NCI-H146 treated with DMSO at 0.1 percent for 48 hours (cell line): ENCODE data around the gene TRIO.
A peak's percentile ranks its signal among the peaks of the same experiment; 100 is the strongest.

ENCODE experiments used
- DNase-seq: peaks from one replicate; lab custom pipeline; 2025; ENCODE audit not compliant: unreplicated experiment; lab: John Stamatoyannopoulos, UW

TRIO gene

DNA sequence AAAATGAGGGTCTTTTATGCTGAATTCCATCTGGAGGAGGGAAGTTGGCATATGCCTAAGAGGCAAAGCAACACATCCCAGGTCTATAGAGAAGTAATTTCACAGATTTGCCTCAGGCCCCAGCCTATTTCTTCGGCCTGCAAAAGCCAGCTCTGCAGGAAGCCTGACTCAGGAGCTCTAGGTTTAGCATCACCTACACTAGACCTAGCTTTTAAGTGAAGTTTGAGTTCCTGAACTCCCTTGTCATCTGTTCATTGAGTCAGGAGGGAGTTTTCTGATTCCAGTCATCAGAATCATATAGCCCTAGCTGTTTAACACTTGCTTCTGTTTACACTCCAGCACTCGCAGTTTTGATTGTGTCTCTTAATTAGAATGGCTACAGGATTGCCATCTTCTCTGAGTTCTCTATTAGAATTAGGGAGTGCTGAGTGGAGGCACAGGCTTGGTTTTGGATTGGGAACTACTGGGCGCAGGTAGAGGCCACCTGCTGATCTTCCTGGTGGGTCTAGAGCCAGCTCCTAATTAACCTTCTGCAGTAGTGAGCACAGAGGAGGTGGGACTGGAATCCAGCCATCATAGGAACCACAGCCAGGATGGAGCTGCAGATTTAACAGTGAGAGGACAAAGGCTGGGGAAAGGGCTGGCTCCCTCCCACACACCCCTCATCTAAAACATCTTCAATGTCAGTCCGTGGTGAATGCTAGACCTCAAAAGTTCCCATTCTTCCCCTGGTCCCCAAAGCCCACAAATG lies 179.5 kb downstream of the TRIO start:
- no peak for DNase-seq

DNA sequence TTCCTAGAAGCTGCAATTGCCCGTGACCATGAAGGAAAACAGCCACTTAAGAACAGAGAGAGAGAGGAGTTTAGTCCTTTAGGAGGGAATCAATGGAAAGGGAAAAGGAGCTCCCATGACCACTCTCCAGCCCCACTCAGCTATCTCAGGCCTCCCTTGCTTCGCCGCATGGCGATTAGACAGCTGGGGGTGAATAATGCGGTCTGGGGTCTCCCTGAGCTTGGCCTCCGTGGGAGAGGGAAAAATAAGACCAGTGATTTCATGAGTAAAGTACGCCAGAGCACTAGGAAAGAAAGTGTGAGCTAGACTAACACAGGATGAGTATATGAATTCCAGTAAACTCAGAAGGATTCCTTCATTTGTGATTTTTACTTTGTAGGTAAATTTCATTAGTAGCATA lies 180.3 kb downstream of the TRIO start:
- DNase-seq, result no peak

DNA sequence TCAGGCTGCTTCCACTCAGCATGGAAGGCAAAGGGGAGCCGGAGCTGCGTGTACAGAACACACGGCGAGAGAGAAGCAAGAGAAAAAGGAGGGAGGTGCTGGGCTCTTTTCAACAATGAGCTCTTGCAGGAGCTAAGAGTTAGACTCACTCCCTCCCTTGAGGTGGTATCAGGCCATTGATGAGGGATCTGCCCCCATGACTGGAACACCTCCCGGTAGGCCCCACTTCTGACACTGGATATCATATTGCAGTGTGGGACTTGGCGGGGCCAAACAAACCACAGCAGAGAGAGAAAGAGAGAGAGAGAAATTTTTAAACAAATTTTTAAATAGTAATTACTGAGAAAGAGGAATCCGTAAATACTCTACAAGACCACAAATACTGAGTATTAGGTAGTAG lies 182.2 kb downstream of the TRIO start:
- DNase-seq, result no peak

DNA sequence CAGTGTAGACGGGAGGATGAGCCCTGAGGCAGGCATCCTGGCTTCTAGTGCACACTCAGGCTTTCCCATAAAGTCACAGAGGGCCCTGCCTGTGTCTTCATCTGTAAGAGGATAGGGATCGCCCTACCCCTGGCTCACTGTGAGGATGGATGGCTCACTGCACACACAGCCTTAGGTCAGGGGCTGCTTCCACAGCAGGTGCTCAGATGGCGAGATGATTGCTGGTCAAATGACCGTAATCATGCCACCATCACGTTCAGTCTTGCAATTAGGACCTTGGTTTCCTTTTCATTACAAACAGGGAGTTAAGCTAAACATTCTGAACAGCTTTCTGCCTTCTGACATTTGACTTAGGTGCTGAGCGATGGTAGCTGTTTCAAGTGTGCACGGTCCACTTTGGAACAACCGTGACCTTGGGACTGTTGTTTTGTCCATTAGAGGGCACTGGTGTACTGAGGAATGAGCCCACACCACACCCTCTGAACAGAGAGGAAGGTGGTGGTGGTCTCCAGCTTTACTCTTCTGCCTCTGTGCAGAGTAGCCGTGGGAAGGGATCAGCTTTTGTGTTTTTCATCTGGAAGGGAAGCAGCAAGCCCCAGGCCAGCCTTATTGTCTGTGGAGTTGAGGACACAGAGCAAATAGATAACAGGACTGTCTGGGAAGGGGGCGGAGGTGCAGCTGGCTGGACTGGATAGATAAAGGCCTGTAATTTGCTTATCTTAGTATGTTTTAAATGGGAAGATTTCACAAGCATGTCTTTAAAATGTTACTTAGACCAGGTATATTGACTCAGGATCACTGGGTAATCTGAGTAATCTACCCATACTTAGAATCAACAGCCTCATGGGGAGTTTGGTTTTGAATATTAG lies 183.1 kb downstream of the TRIO start:
- peak; percentile 70 for DNase-seq

DNA sequence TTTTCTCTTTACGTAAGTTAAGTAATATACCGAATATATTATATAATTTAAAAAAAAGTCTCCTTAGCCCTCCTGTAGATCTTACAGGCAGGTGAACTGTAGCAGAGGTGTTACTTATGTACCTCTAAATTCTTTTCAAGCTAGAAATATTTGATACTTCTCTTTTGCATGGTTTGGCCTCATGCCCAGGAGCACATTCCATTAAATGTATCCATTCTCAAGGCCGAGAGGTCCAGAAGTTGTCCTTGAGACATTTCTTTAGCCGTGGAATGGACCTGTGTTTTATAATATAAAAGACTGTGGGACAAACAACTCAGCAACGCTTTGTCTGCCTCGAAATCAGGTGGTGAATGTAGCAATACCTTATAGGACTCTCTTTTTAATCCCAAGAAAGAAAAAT lies 184.5 kb downstream of the TRIO start:
- DNase-seq, result no peak

DNA sequence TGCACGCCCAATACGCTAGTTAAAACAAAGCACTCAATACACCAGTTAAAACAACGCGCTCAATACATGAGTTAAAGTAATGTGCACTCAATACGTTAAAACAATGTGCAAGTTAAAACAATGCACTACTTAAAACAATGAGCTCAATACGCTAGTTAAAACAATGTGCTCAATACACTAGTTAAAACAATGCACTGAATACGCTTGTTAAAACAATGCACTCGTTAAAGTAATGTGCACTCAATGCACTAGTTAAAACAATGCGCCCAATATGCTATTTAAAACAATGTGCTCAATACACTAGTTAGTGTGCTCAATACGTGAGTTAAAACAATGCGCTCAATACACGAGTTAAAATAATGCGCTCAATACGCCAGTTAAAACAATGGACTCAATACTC lies 185.0 kb downstream of the TRIO start:
- no peak for DNase-seq

DNA sequence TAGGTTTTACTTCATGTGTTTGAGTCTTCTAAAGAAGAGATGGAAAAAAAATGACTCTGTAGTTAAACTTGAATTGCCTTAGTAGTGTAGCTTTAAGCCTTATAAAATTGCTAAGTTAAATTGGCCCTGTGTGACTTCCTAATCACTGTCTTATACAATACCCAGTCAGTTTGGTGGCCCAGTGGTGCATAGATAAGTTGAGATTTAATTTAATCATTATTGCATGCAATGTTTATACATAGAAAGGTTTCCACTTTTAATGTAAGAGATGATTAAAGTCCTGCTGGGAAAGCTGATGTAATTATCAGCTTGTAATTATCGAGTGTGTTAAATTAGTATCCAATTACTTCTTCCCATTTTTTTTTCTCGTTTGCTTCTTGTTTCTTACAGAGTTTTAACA lies 187.1 kb downstream of the TRIO start:
- DNase-seq, result peak; percentile 17

DNA sequence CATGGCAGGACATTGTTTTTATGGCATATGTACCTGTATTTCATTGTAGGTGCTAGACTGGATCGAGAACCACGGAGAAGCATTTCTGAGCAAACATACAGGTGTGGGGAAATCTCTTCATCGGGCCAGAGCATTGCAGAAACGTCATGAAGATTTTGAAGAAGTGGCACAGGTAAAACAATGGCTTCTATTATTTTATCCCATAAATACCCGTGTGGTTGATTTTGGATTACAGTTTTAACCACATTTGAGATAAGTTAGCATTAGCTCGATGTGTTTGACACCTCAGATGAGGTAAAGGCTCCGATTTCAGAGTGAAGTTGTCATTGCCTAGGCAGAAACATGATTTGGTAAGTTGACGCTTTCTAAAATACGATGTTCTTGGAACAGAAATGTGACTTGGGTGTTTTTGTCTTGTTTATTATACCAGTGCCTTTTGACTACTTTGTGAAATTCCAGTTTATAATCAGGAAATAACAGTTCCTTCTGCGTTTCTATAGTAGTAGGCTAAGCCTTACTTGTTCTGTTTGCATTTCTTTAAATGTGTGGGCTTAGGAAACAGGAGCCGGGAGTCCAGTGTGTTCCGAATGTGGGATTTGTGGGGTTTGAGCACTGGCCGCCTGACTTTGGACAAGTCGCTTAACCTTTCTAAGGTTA lies 187.7 kb downstream of the TRIO start:
- no peak for DNase-seq

DNA sequence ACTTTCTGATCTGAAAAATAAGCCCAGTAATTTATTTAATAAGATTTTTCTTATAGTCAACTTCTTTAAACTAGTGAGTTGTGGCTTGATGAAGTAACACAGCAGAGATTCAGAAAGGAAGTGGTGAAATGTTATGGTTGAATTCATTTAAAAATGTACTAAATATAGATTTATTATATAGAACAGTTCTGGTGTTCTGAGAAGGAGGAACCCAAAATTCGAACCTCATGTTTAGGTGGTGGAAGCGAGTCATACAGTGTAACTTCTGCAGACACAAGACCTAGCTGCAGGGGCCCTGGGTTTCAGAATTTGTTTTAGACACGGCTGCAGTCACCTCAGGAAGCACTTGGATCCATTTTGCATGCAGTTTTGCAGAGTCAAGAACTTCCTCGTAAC lies 188.2 kb downstream of the TRIO start:
- DNase-seq, result no peak

DNA sequence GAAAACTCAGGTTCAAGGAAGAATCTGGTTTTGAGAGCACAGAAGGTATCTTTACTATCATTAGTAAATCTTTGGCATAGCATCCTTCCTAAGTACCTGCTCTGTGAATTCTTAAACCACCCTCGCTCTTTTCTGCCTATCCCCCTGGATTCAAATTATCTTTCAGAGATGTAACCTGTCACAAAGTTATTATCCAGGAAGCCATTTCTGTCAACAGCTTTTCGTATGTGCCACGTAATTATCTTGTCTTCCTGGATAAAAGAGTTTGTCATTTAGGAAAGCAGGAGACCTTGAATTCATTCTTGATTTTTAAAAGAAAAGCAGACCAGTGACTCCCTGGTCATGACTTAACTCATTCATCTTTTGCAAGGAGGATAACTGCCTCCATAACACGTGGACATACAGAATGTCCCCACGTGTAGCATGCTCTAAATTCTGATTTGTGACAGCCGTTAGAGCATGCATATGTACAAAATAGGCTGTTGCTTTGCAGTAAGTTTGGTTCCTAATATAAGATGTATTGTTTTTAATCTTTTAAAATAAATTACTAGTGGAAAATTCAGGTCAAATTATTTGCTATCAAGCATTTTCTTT lies 189.0 kb downstream of the TRIO start:
- DNase-seq, result no peak

DNA sequence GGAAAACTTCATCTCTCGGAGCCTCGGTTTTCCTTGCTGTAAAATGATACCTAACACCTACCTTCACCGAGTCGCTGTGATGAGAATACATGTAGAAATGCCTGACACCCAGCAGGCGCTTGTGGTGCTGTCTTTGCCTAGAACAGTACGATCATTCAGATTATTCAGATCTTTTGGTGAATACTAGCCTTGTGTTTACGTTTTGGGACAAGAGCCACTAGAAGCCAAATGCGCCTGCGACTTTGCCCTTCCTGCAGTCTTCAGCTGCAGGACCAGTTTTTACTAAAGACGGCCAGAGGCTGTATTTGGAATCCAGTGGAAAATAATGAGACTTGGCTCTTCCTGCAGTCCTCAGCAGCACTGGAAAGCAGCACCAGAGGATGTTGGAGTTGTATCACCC lies 189.6 kb downstream of the TRIO start:
- DNase-seq, result no peak

DNA sequence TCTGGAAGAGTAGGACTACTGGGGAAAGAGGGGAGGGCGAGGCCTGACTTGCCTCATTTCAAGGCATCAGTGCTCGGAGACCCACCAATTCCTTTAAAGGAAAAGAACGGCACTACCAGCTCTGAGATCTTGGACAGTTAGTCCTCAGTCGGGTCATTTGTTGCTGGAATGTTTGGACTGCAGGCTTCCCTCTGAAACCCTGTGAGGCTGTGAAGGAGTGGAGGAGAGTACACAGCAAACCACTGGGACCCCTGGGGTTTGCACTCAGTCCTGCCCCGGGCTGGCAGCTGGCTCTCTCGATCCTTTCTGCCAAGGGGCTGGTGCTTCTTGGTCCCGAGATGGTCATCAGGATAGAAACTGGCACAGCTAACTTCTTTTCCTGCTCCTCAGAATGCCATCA lies 194.5 kb downstream of the TRIO start:
- DNase-seq, result no peak

DNA sequence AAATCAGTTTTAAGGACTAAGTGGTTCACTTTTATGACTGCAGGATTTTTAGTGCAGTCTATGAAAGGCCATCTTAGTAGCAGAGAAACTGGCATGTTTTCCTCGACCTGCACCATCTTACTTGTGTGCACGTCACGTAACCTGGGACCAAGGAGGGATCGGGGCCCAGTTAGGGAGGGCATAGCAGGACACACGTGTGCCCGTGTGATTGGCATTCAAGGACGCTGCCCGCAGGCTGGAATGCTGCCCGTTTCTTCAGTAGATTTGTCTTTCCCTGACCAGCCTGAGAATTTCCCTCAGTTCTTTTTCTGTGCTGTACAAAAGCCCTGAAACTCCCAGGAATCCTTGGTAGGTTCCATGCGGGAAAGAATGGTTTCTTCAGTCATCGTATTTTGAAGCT lies 196.3 kb downstream of the TRIO start:
- DNase-seq, result no peak

DNA sequence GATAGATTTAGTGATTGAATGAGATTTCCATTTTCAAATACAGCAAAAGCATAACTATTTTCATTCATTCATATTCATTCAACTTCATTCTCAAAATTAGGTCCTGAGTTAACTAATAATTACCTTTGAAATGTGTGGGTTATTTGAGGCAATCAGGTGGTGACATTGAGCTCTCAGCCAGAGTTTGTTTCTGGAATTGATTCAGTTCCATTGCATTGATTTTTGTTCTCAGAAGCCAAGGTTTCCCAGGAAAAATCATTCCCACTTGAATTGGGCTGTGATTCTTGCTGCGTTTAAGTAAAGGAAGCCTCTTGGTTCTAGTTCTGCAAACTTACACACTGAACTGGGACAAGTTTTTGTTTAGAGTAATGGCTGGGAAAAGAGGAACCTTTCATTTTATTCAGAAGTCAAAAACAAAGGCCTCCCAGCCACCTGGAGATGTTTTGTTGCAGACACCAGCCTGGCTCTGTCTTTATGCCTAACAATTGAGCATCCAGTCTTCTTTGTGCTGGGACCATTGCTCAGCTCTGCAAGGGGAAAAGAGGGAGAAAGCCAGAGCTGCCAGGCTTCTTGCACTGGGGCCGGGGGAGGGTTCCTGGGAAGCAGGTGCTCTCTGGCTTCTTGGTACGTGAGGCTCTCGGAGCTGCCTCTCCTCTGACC lies 198.6 kb downstream of the TRIO start:
- no peak for DNase-seq

DNA sequence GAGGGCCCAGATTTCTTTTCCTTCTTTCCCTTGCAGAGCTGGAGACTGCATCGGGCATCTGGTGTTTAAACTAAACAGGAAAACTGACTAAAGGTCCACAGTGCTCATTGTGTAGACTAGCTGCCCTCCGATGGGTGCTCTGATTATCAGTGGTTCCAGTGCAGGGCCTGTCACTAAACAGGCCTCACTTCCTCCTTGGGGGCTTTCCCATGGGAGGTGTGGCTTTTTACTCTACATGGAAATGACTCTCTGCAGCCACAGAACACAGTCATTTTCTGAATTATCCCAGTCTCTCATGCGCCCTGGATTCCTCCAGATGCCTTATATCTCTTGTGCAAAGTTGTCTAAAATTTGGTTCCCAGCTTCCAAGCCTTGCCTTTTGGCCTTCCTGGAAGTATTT lies 199.2 kb downstream of the TRIO start:
- no peak for DNase-seq

DNA sequence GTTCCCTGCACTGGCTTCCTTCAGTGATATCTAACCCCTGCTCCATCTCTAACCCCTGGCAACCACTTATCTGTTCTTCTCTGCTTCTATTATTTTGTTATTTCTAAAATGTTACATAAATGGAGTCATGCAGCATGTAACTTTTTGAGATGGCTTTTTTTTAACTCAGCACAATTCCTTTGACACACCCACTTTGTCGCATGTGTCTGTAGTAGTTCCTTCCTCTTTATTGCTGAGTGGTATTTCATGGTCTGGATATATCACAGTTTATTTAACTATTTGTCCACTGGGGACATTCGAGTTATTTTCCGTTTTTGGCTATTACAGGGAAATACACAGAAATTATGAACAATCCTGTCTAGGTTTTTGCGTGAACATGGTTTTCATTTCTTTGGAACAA lies 200.2 kb downstream of the TRIO start:
- no peak for DNase-seq

DNA sequence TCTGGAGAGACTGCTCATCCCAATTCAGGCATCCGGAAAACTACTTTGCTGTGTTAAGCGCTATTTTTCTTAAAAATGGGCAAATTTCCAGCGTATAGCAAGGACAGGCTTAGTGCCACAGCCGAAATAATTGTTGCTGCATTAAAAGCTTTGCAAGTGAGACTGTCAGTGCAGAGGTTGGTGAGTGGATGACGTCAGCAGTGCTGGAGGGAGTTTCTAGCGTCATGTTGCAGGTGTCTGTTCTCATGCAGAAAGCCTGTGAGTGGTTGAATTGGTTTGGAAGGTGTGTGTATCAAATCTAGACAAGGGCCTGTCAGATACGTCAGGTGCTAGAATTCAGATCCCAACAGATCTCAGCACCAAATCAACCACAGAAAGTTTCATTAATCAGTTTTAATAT lies 204.4 kb downstream of the TRIO start:
- DNase-seq, result no peak

DNA sequence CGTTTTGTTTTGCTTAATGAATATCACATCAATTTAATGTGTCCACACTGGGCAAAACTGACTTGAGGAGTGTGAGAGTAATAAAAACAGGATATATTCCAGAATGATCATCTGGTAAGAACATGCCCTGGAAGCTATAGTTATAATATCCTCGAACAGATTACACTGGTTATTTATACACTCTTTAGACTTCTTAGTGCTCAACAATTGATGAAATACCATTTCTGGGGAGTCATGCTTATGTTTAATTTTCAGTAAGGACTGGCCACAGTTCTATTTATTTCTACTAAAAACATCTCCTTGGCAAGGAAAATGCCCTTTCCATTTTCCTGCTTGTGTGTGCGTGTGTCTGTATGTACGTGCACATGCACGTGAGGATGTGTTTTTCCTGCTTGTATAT lies 205.0 kb downstream of the TRIO start:
- no peak for DNase-seq

DNA sequence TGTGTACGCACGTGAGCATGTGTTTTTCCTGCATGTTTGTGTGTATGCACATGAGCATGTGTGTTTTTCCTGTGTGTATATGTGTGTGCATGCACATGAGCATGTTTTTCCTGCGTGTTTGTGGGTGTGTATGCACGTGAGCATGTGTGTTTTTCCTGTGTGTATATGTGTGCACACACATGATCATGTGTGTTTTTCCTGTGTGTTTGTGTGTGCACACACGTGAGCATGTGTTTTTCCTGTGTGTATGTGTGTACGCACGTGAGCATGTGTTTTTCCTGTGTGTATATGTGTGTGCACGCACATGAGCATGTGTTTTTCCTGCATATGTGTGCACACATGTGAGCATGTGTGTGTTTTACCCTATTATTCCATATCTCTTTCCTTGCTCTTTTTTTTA lies 205.9 kb downstream of the TRIO start:
- DNase-seq, result no peak

DNA sequence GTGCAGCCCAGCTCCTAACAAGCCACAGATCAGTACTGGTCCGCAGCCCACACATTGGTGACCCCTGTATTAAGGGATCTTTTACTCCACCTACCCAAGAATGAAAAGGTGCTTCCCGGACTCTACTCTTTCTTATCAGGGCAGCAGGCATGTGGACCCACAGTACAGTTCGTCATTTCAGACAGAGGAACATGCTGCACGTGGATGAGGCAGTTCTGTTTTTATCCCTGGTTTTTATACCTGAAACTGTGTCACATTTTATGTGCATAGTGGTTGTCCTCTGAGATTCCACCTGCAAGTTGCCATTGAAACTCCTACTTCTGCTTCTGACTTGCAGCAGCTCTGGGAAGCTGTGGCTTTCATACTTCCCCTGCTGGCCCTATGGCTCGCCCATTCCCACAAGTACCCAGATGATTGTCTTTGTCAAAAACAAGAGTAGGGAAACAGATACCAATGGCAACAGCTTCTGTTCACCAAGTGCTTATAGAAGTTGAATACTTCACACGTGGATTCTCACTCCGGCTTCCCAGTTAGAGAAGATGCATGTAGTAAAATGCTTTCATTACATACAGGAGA lies 208.0 kb downstream of the TRIO start:
- no peak for DNase-seq
